ENCODE data around the gene SMU1. TPM values are rescaled to one million over a fixed set of nuclear protein-coding genes. Genes with fewer than 3 reads are reported as not detected.

SMU1 gene
- total and polyA plus RNA-seq, 2 of the 13 experiments (the other 11 are each of a cell fraction or from before 2014, with no cell fraction given), result 12.9 to 36.6 TPM

GRCh38 chr9:33024966-33025571 is 51.4 kb downstream of the SMU1 start, which contains the start of gene DNAJA1 (continued):
- TF ChIP-seq, protein P1, sequence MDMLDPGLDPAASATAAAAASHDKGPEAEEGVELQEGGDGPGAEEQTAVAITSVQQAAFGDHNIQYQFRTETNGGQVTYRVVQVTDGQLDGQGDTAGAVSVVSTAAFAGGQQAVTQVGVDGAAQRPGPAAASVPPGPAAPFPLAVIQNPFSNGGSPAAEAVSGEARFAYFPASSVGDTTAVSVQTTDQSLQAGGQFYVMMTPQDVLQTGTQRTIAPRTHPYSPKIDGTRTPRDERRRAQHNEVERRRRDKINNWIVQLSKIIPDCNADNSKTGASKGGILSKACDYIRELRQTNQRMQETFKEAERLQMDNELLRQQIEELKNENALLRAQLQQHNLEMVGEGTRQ (IDR thresholded peaks at IDR 0.05; ENCODE audit: low read depth, low read length), result no peak
- TF ChIP-seq, protein P1 (CRISPR knock-in tag; IDR thresholded peaks at IDR 0.05; ENCODE audit: borderline replicate concordance), result no peak
- peak; percentile 77 for TF ChIP-seq SALL1 (CRISPR knock-in tag; IDR thresholded peaks at IDR 0.05)
- no peak for TF ChIP-seq NR2F6 (IDR thresholded peaks at IDR 0.05)
- TF ChIP-seq NR2F6 (CRISPR knock-in tag; IDR thresholded peaks at IDR 0.05), result no peak
- TF ChIP-seq GPN1 (CRISPR knock-in tag; IDR thresholded peaks at IDR 0.05; ENCODE audit: borderline replicate concordance), result no peak
- peak; percentile 80 for TF ChIP-seq HOXA5 (CRISPR knock-in tag; IDR thresholded peaks at IDR 0.05)
- TF ChIP-seq NR3C1 (CRISPR knock-in tag; IDR thresholded peaks at IDR 0.05), result no peak
- TF ChIP-seq ZSCAN31 (CRISPR knock-in tag; IDR thresholded peaks at IDR 0.05; ENCODE audit: low read depth), result no peak; the same call in none of the 2 replicates
- TF ChIP-seq SYNCRIP (IDR thresholded peaks at IDR 0.05; ENCODE audit: insufficient read depth, low read depth, low read length), result no peak
- TF ChIP-seq SP4 (CRISPR knock-in tag; IDR thresholded peaks at IDR 0.05), result peak; percentile 43; the same call in 1 of the 2 replicates
- TF ChIP-seq SKIL (CRISPR knock-in tag; IDR thresholded peaks at IDR 0.05; ENCODE audit: borderline replicate concordance), result peak; percentile 47; the same call in 1 of the 2 replicates
- TF ChIP-seq EHMT2 (IDR thresholded peaks at IDR 0.05; ENCODE audit: borderline replicate concordance, low read depth, low read length), result no peak
- TF ChIP-seq AHR (CRISPR knock-in tag; IDR thresholded peaks at IDR 0.05), result peak; percentile 89; the same call in 1 of the 2 replicates
- peak; percentile 87; the same call in 1 of the 2 replicates for TF ChIP-seq ZNF749 (CRISPR knock-in tag; IDR thresholded peaks at IDR 0.05; ENCODE audit: borderline replicate concordance)
- TF ChIP-seq, protein P2, sequence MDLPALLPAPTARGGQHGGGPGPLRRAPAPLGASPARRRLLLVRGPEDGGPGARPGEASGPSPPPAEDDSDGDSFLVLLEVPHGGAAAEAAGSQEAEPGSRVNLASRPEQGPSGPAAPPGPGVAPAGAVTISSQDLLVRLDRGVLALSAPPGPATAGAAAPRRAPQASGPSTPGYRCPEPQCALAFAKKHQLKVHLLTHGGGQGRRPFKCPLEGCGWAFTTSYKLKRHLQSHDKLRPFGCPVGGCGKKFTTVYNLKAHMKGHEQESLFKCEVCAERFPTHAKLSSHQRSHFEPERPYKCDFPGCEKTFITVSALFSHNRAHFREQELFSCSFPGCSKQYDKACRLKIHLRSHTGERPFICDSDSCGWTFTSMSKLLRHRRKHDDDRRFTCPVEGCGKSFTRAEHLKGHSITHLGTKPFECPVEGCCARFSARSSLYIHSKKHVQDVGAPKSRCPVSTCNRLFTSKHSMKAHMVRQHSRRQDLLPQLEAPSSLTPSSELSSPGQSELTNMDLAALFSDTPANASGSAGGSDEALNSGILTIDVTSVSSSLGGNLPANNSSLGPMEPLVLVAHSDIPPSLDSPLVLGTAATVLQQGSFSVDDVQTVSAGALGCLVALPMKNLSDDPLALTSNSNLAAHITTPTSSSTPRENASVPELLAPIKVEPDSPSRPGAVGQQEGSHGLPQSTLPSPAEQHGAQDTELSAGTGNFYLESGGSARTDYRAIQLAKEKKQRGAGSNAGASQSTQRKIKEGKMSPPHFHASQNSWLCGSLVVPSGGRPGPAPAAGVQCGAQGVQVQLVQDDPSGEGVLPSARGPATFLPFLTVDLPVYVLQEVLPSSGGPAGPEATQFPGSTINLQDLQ (CRISPR knock-in tag; IDR thresholded peaks at IDR 0.05), result no peak
- TF ChIP-seq ZNF343 (CRISPR knock-in tag; IDR thresholded peaks at IDR 0.05), result 0 out of 2 replicates have a peak, but pooled peaks have one; percentile 20
- peak; percentile 89 for TF ChIP-seq ZNF605 (CRISPR knock-in tag; IDR thresholded peaks at IDR 0.05)
- TF ChIP-seq TAF1 (CRISPR knock-in tag; IDR thresholded peaks at IDR 0.05), result peak; percentile 97
- TF ChIP-seq GFI1 (CRISPR knock-in tag; IDR thresholded peaks at IDR 0.05; ENCODE audit: borderline replicate concordance), result peak; percentile 32; the same call in 1 of the 2 replicates
- peak; percentile 86 for TF ChIP-seq PHF8 (CRISPR knock-in tag; IDR thresholded peaks at IDR 0.05)
- TF ChIP-seq, protein P3, sequence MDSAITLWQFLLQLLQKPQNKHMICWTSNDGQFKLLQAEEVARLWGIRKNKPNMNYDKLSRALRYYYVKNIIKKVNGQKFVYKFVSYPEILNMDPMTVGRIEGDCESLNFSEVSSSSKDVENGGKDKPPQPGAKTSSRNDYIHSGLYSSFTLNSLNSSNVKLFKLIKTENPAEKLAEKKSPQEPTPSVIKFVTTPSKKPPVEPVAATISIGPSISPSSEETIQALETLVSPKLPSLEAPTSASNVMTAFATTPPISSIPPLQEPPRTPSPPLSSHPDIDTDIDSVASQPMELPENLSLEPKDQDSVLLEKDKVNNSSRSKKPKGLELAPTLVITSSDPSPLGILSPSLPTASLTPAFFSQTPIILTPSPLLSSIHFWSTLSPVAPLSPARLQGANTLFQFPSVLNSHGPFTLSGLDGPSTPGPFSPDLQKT (CRISPR knock-in tag; IDR thresholded peaks at IDR 0.05; ENCODE audit: borderline replicate concordance), result no peak
